Activated T-cell treated with anti-CD3 and anti-CD28 coated beads for 1 hour (primary cell): ENCODE results near the gene CDKL5.
A peak's percentile ranks its signal among the peaks of the same experiment; 100 is the strongest.
"Not testable (repeated sequence)": the region's sequence is repeated elsewhere in the genome, so short reads cannot be mapped to it uniquely, and the experiment has no call there.

Experiments
- DNase-seq: peaks from one replicate; pipeline ENCODE4 v3.0.0-alpha.2; 2020; ENCODE audit warnings: low read depth

Gene CDKL5

DNA sequence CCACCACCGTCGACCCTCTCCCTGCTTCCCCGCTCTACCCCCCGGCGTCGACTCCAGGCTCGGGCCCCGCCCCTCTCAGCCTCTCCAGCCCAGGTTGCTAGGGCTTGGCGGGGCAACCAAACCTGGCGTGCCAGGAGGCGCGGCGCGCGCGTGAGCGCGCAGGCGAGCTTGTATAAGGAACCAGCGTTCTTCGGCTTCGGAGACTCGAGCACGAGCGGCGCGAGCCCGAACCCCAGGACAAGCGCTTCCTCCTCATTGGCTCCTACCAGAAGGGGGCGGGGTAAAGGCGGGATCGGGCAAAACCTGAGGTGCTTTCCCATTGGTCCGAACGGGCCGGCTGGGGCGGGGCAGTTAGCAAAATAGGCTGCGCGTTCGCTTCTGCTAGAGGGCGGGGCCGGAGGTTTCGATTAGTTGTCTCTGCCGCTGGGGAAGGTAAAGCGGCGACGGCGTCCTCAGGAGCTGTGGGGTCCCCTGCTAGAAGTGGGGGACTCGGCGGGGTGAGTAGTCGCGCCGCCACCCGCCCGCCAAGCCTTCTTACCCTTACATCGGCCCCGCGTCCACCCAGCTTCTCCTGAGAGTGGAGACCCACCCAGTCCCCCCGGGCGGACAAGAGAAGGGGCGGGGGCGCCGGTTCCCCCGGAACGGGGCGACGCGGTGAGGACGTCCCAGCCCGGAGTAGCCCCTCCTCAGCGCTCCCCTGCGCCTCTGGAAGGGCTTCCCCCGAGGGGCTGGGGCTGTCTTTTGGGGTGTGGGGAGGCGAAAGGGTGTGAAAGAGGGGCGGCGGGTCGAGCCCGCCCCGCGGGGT is at the start of gene CDKL5:
Gene CDKL5, plus strand, starts transcription at position 410 of the 805 bp plus-strand sequence. CDS start 81,489 bp downstream, outside the sequence.
- DNase-seq = peak; percentile 94

DNA sequence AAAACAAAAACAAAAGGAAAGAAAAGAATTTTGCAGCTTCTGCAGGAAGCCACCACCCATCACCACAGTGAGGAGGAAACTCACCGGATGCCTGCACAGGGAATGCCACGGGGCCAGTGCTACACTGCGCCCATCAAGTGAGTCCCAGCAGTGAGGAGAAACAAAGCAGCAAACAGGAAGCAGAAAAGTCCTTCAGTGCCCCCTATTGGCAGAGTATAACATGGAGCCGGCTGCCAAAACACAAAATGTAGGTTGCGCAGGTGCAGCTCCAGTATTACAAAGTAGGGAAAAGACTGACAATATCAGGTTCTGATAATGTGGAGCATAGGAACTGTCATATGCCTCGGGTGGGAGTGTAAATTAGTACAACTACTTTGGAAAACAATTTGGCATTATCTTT is 47.6 kb upstream of the CDKL5 start:
- no peak for DNase-seq

DNA sequence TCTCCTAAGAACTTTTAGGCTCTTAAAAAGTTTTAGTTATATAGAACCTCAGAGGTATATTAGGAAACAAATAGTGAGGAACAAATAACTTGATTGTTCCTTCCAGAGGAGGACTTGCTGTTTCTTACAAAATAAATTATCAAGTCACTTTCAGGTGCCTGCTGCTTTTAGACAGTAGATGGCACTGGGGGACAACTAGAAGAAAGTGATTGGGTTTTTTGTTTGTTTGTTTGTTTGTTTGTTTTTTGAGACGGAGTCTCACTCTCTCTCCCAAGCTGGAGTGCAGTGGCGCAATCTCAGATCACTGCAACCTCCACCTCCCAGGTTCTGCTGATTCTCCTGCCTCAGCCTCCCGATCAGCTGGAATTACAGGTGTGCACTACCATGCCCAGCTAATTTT is 35.4 kb upstream of the CDKL5 start:
- no peak for DNase-seq

DNA sequence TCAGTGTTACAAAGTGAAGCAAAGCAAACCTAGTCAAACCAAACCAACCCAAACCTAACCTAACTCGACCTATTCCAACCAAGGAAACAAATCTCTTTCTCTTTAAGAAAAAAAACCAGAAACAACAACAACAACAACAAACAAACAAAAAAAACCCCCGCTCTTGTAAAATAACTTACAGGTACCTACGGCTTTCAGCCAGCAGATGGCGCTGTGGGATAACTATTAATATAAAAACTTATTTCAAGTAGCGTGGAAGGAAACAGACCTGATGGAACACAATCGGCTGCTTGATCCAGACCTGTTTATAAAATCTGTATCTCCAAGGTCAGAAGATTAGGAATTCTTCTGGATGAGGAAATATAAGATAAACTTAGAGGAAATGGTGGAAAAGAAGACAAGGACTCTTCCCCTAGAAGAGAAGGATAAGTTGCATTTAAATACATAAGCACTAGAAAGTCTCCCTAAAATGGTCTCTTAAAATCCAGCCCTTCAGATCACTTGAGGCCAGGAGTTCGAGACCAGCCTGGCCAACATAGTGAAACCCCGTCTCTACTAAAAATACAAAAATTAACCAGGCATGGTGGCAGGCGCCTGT is 34.4 kb upstream of the CDKL5 start:
- DNase-seq = peak; percentile 64

DNA sequence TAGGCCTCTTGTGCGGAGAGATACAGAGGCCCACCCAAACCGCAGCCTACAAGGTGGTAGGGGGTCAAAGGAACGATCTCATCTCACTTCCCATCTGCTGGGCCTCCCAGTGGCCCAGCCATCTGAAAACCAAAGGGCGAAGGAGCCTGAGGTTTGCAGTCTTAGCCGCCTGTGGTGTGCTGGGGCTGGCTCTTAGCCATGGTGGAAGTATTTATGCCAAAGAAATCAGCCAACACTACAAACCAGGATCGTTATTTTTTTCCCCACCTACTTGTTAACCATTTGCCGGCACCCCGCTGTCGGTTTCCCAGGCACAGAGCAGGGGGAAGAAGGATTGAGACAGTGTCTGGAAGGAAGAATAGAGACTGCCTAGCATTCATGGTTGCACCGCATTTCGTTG is 30.9 kb upstream of the CDKL5 start:
- no peak for DNase-seq

DNA sequence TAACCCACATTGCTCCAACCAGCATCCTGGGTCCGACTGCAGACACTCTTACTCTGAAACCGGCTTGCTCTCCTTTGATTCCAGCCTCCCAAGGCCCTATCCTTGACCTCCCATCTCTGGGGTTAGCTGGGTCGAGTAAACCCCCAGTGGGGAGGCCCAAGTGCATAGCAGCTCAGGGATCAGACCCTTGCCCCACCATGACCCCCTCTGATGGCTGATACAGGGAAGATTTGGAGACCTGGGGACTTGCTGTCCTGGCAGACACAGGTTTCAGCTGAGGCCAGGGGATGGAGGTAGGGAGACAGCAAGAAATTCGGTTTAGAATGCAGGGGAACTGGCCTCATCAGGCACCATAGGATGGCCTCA is 23.6 kb upstream of the CDKL5 start:
- no peak for DNase-seq

DNA sequence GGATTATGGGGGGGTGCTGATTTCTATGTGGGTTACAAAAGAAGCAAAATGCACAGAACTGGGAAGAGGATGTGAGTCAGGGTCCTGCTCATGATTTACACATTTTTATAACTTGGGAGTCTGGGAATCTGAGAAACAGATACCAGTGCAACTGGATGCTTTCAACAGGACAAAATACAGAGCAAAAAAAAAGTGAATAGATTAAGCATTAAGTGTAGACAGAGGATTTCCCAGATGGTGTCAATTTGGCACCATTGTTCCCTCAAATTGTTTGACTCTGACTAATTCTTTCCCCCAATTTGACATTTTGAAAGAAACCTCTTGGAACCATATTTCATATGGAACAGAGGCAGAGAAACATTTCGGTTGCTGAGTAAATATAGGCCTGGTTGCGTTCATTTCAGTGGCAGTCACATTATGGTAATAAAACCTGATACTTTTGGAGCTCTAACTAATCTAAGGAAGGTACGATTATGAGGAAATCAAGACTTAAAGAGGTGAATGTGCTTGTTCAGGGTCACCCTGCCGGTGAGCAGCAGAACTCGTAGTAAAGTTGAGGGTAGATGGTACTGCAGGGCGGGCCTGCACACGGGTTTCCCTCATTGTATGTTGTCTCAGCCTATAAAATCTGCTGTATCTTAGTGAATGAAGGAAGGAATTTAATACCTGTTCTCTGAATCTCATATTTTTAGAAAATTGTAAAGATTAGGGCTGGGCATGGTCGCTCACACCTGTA is 18.7 kb upstream of the CDKL5 start:
- DNase-seq = no peak

DNA sequence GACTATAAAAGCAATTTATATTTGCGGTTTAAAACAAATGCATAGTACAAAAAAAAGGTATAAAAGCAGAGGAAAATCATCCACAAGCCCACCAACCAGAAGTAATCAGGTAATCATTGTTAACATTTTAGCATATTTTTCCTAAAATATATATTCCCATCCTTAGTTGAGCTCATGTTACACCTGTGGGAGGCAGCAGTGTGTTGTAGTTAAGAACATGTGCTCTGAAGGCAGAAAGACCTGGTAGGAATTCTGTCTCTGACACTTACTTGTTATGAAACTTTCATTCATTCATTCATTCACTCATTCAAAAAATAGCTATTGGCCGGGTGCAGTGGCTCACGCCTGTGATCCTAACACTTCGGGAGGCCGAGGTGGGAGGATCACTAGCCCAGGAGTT is 15.4 kb upstream of the CDKL5 start:
- no peak for DNase-seq

DNA sequence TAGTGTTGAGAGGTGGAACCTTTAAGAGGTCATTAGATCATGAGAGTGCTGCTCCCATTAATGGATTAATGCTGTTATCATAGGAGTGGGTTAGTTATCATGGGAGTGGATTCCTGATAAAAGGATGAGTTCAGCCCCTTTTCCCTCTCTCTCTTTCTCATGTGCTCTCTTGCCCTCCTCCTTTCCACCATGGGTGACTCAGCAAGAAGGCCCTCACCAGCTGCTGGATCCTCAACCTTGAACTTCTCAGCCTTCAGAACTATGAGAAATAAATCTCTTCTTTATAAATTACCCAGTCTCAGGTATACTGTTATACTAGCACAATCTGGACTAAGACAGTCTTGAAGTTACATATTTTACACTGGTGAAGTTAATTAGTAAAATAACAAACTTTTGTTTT is 10.0 kb upstream of the CDKL5 start:
- DNase-seq = no peak

DNA sequence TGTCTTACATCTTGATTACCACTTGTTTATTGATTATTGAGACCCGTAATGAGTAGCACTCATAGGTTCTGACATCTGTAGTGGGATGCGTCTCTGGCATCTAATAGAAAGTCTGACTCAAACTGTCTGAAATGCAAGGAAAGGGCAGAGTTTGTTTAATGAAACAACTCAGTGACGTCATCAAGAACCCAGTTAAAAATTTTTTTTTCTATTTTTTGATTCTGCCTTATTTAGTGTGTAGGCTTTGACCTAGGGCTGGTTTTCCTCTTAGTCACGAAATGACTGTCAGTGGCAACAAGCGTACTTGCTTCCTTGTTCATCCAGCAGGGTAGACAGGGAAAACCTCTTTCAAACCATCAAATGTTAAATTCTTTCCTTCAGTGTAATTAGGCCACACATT is 3.1 kb upstream of the CDKL5 start:
- no peak for DNase-seq

DNA sequence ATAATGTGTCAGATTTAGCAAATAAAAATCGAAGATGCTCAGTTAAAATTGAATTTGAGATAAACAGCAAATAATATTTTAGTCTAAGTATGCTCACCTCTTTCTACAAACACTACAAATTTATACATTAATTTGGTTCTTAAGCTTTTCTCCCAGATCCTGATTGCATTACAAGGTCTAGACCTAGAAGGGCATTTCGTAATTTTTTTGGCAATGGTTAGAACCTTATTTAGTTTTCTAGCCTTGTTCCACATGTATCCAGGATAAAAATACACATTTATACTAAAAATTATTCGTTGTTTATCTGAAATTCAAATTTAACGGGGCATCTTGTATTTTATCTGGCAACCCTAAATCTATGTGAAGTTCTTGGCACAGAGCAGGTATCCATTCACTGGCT is 2.5 kb upstream of the CDKL5 start:
- DNase-seq = no peak

DNA sequence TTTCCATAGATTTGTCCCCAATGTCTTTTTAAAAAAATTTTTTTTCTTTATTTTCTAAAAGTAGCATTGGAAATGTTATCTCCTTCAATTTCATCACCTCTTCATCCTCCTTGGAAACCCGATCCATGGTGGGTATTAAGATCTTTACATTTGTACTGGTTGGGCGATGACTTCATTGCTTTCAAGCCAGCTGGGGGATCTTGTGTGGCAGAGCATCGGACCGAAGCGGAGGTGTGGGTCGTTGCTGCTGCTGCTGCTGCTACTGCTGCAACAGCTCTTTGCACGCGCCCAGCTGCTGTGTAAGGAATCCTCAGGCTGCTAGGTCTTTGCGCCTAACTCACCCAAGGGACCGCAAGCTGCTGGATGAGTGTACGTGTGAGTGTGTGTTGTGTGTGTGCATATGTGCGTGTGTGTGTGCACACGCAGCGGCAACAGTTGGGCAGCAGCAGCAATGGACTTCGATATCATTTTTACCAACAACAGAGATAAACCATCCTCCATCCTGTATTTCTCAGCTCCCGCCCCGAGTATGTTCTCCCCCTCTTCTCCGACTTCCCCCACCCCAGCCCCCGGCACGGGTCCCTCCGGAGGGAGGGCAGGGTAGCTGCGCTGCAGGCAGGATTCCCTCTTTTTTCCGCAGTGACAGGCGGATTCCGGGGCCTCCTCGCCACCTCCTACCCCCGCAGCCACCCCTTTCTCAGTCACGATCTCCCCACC is 768 bp upstream of the CDKL5 start:
- DNase-seq = no peak

DNA sequence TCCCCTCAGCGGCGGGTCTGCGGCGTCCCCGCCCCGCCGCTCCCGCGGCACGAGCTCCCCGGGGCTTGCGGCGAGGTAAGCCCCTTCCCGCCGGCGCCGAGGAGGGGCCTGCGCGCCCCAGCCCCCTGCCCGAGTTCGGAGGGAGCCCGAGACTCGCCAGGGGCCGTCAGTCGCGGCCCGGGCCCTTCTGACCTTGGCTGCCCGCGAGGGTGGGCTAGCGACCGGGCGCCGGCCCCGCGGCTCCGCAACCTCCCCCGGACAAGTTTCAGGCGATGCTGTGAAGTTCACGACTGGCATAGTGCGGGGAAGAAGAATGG is 554 bp downstream of the CDKL5 start:
- no peak for DNase-seq

DNA sequence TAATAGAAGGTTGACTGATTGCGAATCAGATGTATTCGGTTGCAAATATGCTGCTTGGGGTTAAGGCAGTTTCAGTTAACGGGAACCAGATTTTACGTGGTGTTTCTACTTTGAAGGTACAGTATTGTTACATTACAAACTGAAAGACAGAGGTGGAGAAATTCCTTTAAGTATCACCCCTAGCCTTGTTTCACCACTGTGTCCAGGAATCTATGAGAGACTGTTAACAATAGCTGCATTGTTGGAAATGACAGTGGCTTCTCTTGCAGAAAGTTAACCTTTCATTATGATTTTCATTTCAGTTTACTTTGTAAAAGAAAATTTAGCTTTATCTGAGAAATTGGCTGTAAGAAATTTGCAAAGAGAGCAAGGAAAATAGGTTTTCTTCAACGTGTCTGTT is 2.6 kb downstream of the CDKL5 start:
- DNase-seq = no peak

DNA sequence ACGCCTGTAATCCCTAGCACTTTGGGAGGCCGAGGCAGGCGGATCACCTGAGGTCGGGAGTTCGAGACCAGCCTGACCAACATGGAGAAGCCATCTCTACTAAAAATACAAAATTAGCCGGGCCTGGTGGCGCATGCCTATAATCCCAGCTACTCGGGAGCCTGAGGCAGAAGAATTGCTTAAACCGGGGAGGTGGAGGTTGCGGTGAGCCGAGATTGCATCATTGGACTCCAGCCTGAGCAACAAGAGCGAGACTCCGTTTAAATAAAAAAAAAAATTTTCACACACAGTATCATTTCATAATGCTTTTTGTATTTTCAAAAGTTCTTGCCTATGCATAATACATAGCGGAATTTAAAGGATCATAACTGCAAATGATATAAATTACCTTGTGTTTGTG is 7.9 kb downstream of the CDKL5 start:
- not testable (repeated sequence) for DNase-seq

DNA sequence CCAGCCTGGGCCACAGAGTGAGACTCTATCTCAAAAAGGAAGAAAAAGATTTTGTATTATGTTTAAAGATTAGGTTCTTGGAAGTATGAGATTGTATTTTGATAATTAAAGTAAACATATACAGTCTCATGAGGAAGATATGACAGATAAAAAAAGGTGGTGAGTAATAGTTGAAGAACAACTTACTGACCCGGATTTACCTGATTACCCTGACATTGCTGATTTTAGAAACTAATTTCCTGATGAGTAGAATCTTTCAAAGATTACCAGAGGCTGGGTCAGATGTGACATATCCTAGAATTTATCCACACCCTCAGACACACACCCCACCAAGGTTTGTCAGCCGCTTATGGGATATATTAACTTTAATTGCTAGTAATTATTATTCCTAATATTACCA is 9.5 kb downstream of the CDKL5 start:
- DNase-seq = no peak

DNA sequence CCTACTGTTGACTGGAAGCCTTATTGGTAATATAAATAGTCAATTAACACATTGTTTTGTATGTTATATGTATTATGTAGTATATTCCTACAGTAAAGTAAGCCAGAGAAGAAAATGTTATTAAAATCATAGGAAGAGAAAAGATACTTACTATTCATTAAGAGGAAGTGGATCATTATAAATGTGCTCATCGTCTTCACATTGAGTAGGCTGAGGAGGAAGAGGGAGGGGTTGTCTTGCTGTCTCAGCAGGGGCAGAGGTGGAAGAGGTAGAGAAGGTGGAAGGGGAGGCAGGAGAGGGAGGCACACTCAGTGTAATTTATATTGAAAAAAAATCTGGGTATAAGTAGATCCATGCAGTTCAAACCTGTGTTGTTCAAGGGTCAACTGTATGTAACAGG is 10.6 kb downstream of the CDKL5 start:
- no peak for DNase-seq

DNA sequence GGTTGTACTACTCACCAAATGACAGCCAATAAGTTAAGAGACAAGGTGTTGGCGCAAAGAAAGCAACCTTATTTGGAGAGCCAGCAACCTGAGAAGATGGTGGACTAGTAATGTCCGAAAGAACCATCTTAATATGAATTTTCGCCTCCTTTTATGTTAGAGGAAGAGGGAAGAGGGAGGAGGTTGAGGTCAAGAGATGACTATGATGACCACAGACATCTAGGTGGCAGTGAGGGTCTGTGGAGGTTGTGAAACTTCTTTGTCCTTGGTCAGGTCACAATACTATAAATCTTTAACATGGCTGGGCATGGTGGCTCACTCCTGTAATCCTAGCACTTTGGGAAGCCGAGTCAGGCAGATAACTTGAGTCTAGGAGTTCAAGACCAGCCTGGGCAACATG is 15.4 kb downstream of the CDKL5 start:
- no peak for DNase-seq

DNA sequence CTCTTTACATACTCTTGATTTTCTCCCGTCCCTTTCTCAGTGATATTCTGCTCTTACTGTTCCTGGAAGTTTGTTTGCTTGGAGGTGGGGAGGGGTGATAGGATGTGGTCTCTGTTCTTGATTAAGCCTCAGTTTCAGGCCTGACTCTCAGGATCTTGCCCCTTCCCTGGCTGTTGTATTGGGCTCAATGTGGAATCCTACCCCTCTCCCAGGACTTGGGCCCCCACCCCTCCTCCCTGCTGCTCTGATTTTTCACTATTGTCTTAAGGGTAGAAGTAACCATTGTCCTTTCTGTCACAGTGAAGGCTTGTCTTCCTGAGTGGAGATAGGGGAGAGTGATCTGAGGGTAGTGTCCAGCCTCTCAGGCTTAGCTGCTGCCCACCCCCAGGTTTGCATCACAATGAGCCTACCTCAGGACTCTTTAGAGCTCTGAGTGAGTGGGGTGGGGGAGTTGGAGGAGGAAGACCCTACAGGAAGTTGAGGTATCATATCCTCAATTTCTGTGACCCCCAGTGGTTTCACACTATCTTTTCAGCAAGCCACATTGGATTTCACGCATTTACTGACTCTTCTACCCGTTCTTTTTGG is 16.5 kb downstream of the CDKL5 start:
- DNase-seq = no peak

DNA sequence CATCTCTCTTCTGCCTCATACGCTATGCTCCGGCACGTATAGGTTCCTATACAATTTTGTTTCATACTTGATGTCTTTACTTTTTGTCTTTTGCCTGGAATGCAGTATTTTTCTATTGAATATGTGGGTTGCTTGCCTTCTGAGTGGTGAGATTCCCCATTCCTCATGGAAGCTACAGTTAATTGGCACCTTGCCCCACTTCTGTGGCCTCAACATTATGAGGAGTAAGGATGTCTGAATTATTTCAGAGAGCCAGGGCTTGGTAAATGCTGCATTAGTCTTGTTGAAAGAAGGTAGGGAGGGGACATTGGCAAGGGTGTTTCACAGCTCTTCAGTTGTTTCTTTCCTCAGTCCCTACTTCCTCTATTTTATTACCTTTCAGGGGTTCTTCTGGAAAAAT is 23.0 kb downstream of the CDKL5 start:
- no peak for DNase-seq

DNA sequence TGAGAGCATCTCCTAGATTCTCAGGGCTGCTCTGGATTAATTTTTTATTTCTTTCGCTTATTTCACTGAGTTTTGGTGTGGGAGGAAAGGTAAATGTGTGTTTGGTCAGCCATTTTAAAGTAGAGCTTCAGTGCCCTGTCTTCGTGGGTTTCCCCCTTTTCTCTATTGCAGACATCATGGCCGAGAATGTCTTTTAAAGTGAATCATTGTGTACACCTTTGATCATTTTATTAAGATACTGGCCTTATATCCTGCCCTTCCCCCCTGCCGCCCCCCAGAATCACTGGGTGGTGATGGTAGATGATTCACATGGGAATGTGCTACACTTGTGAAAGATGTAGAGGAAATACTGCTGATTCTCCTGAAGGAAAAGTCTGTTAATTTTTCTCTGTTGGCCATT is 23.8 kb downstream of the CDKL5 start:
- DNase-seq = no peak

DNA sequence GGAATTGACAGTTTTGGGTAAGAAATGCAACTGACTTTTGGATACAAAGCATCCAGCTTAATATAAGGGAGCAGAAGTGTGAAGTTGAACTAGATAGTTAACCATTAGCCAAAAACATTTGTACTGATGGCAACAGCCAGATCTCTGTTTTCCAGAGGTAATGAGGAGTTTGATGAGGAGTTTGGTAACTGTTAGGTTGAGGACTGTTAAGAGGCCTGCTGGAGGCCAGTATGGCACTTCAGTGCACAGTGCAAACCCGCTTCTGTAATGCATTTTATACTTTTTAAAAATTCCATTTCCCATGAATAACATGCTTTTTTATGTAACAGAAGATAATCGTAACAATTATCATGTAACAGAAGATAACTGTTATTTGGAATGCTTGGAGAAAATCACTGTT is 30.0 kb downstream of the CDKL5 start:
- DNase-seq = no peak

DNA sequence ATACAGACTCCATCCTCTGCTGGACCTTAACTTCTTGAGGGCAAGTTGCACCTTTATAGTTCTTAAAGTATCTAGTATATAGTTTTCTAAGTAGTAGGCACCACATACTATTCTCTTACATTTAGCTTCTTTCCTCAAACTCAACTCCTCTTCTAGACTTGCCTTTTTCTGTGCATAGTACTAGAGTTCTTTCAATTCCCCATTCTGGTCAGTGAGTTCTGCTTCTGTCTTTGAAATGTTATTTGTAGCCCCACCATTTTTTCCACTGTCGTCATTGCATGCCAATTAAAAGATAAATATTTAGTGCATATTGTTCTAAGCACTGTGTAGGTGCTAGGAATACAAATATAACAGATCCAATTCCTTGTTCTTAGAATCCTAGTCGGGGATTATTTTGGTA is 31.6 kb downstream of the CDKL5 start:
- no peak for DNase-seq
